GM12891 (cell line): ENCODE results near the gene HTR2C.
"Not testable (repeated sequence)": the region's sequence is repeated elsewhere in the genome, so short reads cannot be mapped to it uniquely, and the experiment has no call there.

Experiments
- DNase-seq: peaks from one replicate; pipeline ENCODE4 v3.0.0; 2011; ENCODE audit warnings: low spot score; ENCODE audit not compliant: insufficient read length
- FAIRE-seq: peaks from 2 replicates; lab custom pipeline; 2011; peaks lifted over from hg19 to GRCh38; lab: Jason Lieb, UNC
- PAX5 ChIP-seq: IDR thresholded peaks from 2 replicates; pipeline ENCODE4 v1.6.1; 2011; ENCODE audit warnings: low read length, moderate library complexity, mild to moderate bottlenecking; ENCODE audit not compliant: insufficient read depth, severe bottlenecking
- POLR2A ChIP-seq: IDR thresholded peaks from 2 replicates; pipeline ENCODE4 v1.6.1; 2011; ENCODE audit warnings: low read depth, low read length, control low read depth
- POLR2AphosphoS5 ChIP-seq: IDR thresholded peaks from 2 replicates; pipeline ENCODE4 v1.6.1; 2011; ENCODE audit warnings: low read depth, low read length, control low read depth
- POU2F2 ChIP-seq: IDR thresholded peaks from 2 replicates; pipeline ENCODE4 v1.6.1; 2011; ENCODE audit warnings: low read depth, mild to moderate bottlenecking, control low read depth, low read length, moderate library complexity
- SPI1 ChIP-seq: IDR thresholded peaks from 2 replicates; pipeline ENCODE4 v1.6.1; 2011; ENCODE audit warnings: low read depth, low read length, control low read depth
- TAF1 ChIP-seq: IDR thresholded peaks from 2 replicates; pipeline ENCODE4 v1.6.1; 2011; ENCODE audit warnings: low read depth, low read length, control low read depth

The HTR2C gene

GRCh38 chrX:114599305-114599704, 15.4 kb downstream of the HTR2C start:
- TF ChIP-seq TAF1: no peak
- TF ChIP-seq POLR2AphosphoS5: no peak
- TF ChIP-seq SPI1: no peak
- TF ChIP-seq POLR2A: no peak
- no peak for TF ChIP-seq PAX5
- TF ChIP-seq POU2F2: no peak
- FAIRE-seq (no peak), DNase-seq (no peak)

GRCh38 chrX:114599911-114600310, 16.0 kb downstream of the HTR2C start:
- FAIRE-seq: no peak
- no peak for DNase-seq
- TF ChIP-seq PAX5 (no peak), POLR2A (no peak), TAF1 (no peak), SPI1 (no peak), POLR2AphosphoS5 (no peak)

- FAIRE-seq, DNase-seq: not testable (repeated sequence)
These were observed 22.7 kb downstream of the HTR2C start for GRCh38 chrX:114606619-114607018.

- TF ChIP-seq POLR2A: no peak
- TF ChIP-seq POU2F2: no peak
- no peak for TF ChIP-seq TAF1
- no peak for TF ChIP-seq POLR2AphosphoS5
- TF ChIP-seq SPI1: no peak
- no peak for TF ChIP-seq PAX5
- FAIRE-seq: no peak
- DNase-seq: no peak
These were observed 27.2 kb downstream of the HTR2C start for GRCh38 chrX:114611018-114611619.

GRCh38 chrX:114615765-114616164, 31.9 kb downstream of the HTR2C start:
- FAIRE-seq (no peak), DNase-seq (no peak)
- no peak for TF ChIP-seq TAF1

- TF ChIP-seq POU2F2: no peak
- TF ChIP-seq POLR2AphosphoS5: no peak
- no peak for TF ChIP-seq SPI1
- TF ChIP-seq POLR2A: no peak
- no peak for TF ChIP-seq PAX5
- TF ChIP-seq TAF1: no peak
- peak; percentile 0 for DNase-seq
- FAIRE-seq: no peak
These were observed 36.0 kb downstream of the HTR2C start for GRCh38 chrX:114619874-114620273.

- DNase-seq (no peak), FAIRE-seq (no peak)
- TF ChIP-seq POLR2A (no peak), PAX5 (no peak), POU2F2 (no peak), TAF1 (no peak), POLR2AphosphoS5 (no peak), SPI1 (no peak)
These were observed 42.4 kb downstream of the HTR2C start for GRCh38 chrX:114626323-114626722.

- FAIRE-seq (no peak), DNase-seq (no peak)
- TF ChIP-seq POLR2AphosphoS5: no peak
- no peak for TF ChIP-seq TAF1
These were observed 52.1 kb downstream of the HTR2C start for GRCh38 chrX:114635986-114636385.

GRCh38 chrX:114650351-114650750, 66.5 kb downstream of the HTR2C start:
- FAIRE-seq: no peak

GRCh38 chrX:114675365-114675764, 91.5 kb downstream of the HTR2C start:
- DNase-seq: no peak
- no peak for FAIRE-seq
- TF ChIP-seq POLR2AphosphoS5 (no peak), POLR2A (no peak), TAF1 (no peak)

More at GRCh38 chrX:114650351-114650750, 66.5 kb downstream of the HTR2C start:
- no peak for DNase-seq
- TF ChIP-seq TAF1 (no peak), POU2F2 (no peak), POLR2AphosphoS5 (no peak), SPI1 (no peak), PAX5 (no peak), POLR2A (no peak)

GRCh38 chrX:114700533-114700932, 116.6 kb downstream of the HTR2C start:
- not testable (repeated sequence) for DNase-seq, FAIRE-seq
